Measurements from ENCODE around the gene EGFR. TPM values are rescaled to one million over a fixed set of nuclear protein-coding genes. Genes with fewer than 3 reads are reported as not detected.

Gene EGFR
- total RNA-seq, 1 donor from 2014 or later, result 12.8 TPM

DNA sequence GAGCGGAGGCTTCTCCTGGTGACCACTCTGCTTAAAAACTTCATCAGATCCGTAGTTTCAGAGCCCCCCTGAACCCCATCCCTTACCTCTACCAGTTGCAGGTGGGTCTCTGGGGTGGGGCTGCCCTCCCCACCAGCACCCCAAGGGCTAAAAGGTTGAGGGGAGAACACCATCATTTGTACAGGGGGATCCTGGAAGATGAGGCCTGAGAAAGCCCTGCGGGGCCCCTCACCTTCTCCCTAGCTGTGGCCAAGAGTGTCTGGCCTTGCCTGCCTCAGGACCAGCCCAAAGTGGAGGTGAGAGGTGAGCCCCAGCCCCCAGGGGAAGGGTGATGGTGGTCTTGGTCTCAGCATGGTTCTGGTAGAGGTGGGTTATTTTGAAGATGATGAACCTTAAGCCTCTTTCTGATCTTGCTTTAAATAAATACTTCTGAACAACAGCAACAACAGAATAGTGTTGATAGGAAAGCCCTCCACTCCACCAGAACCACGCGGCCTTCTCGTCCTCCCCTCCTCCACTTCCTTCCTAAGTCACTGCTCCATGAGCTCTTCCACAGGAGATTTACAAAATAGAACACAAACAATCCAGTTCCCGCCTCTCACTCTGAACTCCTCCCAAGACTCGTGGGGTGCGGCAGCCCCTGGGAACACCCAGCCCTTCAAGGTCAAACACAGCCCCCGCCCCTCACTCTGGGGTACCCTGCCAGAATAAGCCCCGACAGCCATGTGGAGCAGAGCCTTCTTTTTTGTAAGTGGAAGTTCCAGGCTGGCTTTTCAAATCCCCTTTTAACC, 169.1 kb downstream of the EGFR start:
- TF ChIP-seq, protein P1, sequence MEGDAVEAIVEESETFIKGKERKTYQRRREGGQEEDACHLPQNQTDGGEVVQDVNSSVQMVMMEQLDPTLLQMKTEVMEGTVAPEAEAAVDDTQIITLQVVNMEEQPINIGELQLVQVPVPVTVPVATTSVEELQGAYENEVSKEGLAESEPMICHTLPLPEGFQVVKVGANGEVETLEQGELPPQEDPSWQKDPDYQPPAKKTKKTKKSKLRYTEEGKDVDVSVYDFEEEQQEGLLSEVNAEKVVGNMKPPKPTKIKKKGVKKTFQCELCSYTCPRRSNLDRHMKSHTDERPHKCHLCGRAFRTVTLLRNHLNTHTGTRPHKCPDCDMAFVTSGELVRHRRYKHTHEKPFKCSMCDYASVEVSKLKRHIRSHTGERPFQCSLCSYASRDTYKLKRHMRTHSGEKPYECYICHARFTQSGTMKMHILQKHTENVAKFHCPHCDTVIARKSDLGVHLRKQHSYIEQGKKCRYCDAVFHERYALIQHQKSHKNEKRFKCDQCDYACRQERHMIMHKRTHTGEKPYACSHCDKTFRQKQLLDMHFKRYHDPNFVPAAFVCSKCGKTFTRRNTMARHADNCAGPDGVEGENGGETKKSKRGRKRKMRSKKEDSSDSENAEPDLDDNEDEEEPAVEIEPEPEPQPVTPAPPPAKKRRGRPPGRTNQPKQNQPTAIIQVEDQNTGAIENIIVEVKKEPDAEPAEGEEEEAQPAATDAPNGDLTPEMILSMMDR (IDR thresholded peaks at IDR 0.05; ENCODE audit: partially characterized antibody, unreplicated experiment), result no peak
- Mint-ChIP-seq H3K4me3 (ENCODE audit: unreplicated experiment) (no peak overlapping the region), H3K36me3 (ENCODE audit: unreplicated experiment) (peaks cover 10% of the 10 kb centered on the region), H3K9me3 (ENCODE audit: unreplicated experiment) (peaks cover 12% of the 10 kb centered on the region), H3K4me1 (ENCODE audit: low read depth, unreplicated experiment) (peaks cover 29% of the 10 kb centered on the region), H3K27ac (ENCODE audit: unreplicated experiment) (peak overlapping the region; percentile 24), H3K27me3 (ENCODE audit: unreplicated experiment) (peaks cover 2% of the 10 kb centered on the region)
- DNase-seq, result no peak

DNA sequence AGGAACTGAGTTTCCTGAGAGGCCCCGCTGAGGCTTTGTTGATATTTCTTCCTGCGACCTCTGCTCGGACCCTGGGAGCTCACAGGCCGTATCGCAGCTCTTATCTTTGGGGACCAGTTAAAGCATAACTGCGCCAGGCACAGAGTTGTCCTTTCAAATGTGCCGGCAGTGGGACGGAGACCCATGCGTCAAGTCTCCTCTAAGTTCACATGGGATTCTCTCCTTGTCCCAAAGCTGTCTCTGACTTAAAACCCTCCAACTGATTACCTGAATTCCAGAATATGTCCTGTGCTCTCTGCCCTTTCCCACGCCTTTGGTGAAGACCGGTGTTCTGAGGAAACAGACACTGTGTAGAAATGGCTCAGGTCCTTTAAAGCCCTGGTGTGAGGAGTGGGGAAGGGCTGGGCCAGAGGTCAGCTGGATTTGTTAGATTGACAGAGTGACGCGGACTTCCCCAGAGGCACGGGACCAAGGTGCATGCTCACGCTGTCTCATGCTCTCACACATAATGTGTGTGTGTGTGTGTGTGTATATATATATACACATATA, 169.8 kb downstream of the EGFR start:
- peaks cover 2% of the 10 kb centered on the region for H3K27me3 Mint-ChIP-seq (ENCODE audit: unreplicated experiment)
- peaks cover 10% of the 10 kb centered on the region for H3K36me3 Mint-ChIP-seq (ENCODE audit: unreplicated experiment)
- no peak overlapping the region for H3K4me3 Mint-ChIP-seq (ENCODE audit: unreplicated experiment)
- peaks cover 12% of the 10 kb centered on the region for H3K9me3 Mint-ChIP-seq (ENCODE audit: unreplicated experiment)
- H3K27ac Mint-ChIP-seq (ENCODE audit: unreplicated experiment), result no peak overlapping the region
- no peak for DNase-seq
- TF ChIP-seq, protein P1 (IDR thresholded peaks at IDR 0.05; ENCODE audit: partially characterized antibody, unreplicated experiment), result no peak
- H3K4me1 Mint-ChIP-seq (ENCODE audit: low read depth, unreplicated experiment), result peaks cover 29% of the 10 kb centered on the region

DNA sequence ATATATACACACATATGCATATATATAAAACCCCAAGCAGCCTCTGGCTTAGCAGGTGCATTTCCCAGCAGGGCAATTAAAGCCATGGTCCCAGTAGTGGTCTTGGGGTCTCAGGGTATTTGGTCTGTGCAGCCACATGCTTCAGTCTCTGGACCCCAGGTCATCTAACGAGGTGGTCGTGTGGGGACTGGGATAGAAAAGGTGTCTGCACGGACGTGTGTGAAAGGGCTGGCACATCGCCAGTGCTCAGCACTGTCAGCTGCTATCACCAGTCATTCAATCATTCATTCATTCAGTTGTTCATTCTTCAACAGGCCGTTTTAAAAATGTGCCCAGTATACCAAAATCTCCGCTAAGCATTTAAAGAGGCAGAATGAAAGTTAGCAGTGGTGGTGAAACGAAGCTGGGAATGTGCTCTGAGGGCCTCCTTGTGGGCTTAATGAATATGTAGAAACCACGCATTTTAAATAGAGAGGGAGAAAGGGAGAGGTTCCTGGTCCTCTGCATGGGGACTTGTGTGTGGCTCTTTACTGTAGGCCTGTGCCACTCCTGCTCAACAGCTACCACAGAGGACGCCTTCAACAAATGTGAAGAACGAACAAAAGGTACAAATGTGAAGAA, 170.4 kb downstream of the EGFR start:
- Mint-ChIP-seq H3K9me3 (ENCODE audit: unreplicated experiment) (peaks cover 12% of the 10 kb centered on the region), H3K4me3 (ENCODE audit: unreplicated experiment) (no peak overlapping the region), H3K36me3 (ENCODE audit: unreplicated experiment) (peaks cover 7% of the 10 kb centered on the region), H3K4me1 (ENCODE audit: low read depth, unreplicated experiment) (peaks cover 31% of the 10 kb centered on the region), H3K27ac (ENCODE audit: unreplicated experiment) (peak overlapping the region; percentile 14), H3K27me3 (ENCODE audit: unreplicated experiment) (peaks cover 2% of the 10 kb centered on the region)
- TF ChIP-seq, protein P1 (IDR thresholded peaks at IDR 0.05; ENCODE audit: partially characterized antibody, unreplicated experiment), result no peak
- no peak for DNase-seq

DNA sequence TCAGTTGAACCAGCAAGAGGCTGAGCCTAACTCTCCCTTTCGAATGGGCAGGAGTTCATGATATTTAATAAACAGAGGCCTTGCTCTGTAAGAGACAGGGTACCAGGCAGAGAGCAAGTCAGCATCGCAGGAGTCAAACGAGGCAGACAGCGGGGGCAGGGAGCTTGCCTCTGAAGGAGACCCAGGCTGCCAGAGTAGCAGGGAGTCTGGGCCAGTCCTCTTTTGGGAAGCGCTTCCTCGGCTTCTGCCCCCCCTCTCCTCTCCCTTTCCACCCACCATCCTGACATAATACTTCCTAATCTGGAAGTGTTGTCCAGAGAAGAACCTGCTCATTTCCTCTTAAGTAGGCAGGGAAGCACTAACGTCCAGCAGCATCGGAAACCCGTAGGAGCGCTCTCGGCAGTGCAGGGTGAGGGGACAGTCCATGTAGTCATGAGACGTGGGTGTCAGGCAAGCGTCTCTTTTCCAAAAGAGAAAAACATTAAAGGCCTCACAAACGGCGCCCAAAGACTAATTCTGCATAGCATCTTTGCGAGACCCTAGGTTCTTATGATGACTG, 171.1 kb downstream of the EGFR start:
- no peak for DNase-seq
- TF ChIP-seq, protein P1 (IDR thresholded peaks at IDR 0.05; ENCODE audit: partially characterized antibody, unreplicated experiment), result no peak
- H3K9me3 Mint-ChIP-seq (ENCODE audit: unreplicated experiment), result peaks cover 12% of the 10 kb centered on the region
- peaks cover 31% of the 10 kb centered on the region for H3K4me1 Mint-ChIP-seq (ENCODE audit: low read depth, unreplicated experiment)
- no peak overlapping the region for H3K4me3 Mint-ChIP-seq (ENCODE audit: unreplicated experiment)
- H3K27me3 Mint-ChIP-seq (ENCODE audit: unreplicated experiment), result peaks cover 2% of the 10 kb centered on the region
- peak overlapping the region; percentile 14 for H3K27ac Mint-ChIP-seq (ENCODE audit: unreplicated experiment)
- H3K36me3 Mint-ChIP-seq (ENCODE audit: unreplicated experiment), result peaks cover 5% of the 10 kb centered on the region
